Measurements from ENCODE around the gene ZNF335. TPM values are rescaled to one million over a fixed set of nuclear protein-coding genes. Genes with fewer than 3 reads are reported as not detected.

Gene ZNF335
- total RNA-seq, 1 experiment from 2014 or later: 15.0 TPM

Other genes starting within 250 kb of the ZNF335 start
- gene SPINT4, start 249.9 kb downstream of the ZNF335 start, total RNA-seq (2014; rRNA removed; shearing (Covaris generic)): not detected in 2 replicates
- 0.59 TPM in 1 of 2 replicates, not detected in the other for gene WFDC3, start 180.3 kb downstream of the ZNF335 start, total RNA-seq (2014; rRNA removed; shearing (Covaris generic))
- 21.4 and 24.2 TPM in 2 replicates for gene DNTTIP1, start 180.2 kb downstream of the ZNF335 start, total RNA-seq (2014; rRNA removed; shearing (Covaris generic))
- gene UBE2C, start 159.6 kb downstream of the ZNF335 start, total RNA-seq (2014; rRNA removed; shearing (Covaris generic)): 265 and 278 TPM in 2 replicates
- gene TNNC2, start 144.9 kb downstream of the ZNF335 start, total RNA-seq (2014; rRNA removed; shearing (Covaris generic)): 0.42 and 0.70 TPM in 2 replicates
- gene SNX21, start 138.4 kb downstream of the ZNF335 start, total RNA-seq (2014; rRNA removed; shearing (Covaris generic)): 22.5 and 22.7 TPM in 2 replicates
- 57.1 and 59.7 TPM in 2 replicates for gene ACOT8, start 114.8 kb downstream of the ZNF335 start, total RNA-seq (2014; rRNA removed; shearing (Covaris generic))
- gene ZSWIM3, start 114.6 kb downstream of the ZNF335 start, total RNA-seq (2014; rRNA removed; shearing (Covaris generic)): 5.4 and 5.7 TPM in 2 replicates
- gene ZSWIM1, start 91.0 kb downstream of the ZNF335 start, total RNA-seq (2014; rRNA removed; shearing (Covaris generic)): 13.3 and 17.8 TPM in 2 replicates
- gene SPATA25, start 84.6 kb downstream of the ZNF335 start, total RNA-seq (2014; rRNA removed; shearing (Covaris generic)): 0.41 and 5.1 TPM in 2 replicates
- gene NEURL2, start 81.0 kb downstream of the ZNF335 start, total RNA-seq (2014; rRNA removed; shearing (Covaris generic)): 8.1 and 10.2 TPM in 2 replicates
- gene CTSA, start 80.9 kb downstream of the ZNF335 start, total RNA-seq (2014; rRNA removed; shearing (Covaris generic)): 38.7 and 41.8 TPM in 2 replicates
- 87.3 and 104 TPM in 2 replicates for gene PLTP, start 60.0 kb downstream of the ZNF335 start, total RNA-seq (2014; rRNA removed; shearing (Covaris generic))
- 22.8 and 28.4 TPM in 2 replicates for gene PCIF1, start 37.5 kb downstream of the ZNF335 start, total RNA-seq (2014; rRNA removed; shearing (Covaris generic))
- 9.8 and 11.6 TPM in 2 replicates for gene MMP9, start 36.7 kb upstream of the ZNF335 start, total RNA-seq (2014; rRNA removed; shearing (Covaris generic))
- gene SLC12A5, start 57.0 kb upstream of the ZNF335 start, total RNA-seq (2014; rRNA removed; shearing (Covaris generic)): 1.3 and 4.3 TPM in 2 replicates
- gene NCOA5, start 117.8 kb upstream of the ZNF335 start, total RNA-seq (2014; rRNA removed; shearing (Covaris generic)): 8.6 and 12.2 TPM in 2 replicates
- 8.2 and 8.8 TPM in 2 replicates for gene CD40, start 146.1 kb upstream of the ZNF335 start, total RNA-seq (2014; rRNA removed; shearing (Covaris generic))

All from H7 (cell line).